ENCODE results near the gene SORCS1.

DNA sequence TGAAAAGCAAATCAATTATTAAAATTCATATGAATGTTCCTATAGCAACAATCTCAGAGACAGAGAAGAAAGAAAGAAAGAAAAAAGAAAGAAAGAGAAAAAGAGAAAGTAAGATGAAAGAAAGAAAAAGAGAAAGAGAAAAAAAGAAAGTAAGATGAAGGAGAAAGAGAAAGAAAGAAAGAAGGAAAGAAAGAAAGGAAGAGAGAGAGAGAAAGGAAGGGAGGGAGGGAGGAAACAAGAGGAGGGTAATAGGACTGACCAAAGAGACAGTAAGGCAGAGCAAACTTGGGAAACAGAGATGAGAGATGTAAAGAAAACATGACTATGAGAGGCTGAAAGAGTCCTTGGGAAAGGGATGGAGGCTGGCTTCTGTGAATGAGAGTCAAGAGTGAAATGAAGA is 458.4 kb downstream of the SORCS1 start:
- TF ChIP-seq CHD2 (IDR thresholded peaks at IDR 0.05; ENCODE audit: low read length, partially characterized antibody) (no peak), EP300 (IDR thresholded peaks at IDR 0.05; ENCODE audit: borderline replicate concordance in 1 of 2, low read depth in 1 of 2, low read length in 1 of 2) (no peak), MXI1 (IDR thresholded peaks at IDR 0.05; ENCODE audit: low read depth, low read length) (no peak), YY1 (IDR thresholded peaks at IDR 0.05; ENCODE audit: low read depth) (no peak), FOXM1 (IDR thresholded peaks at IDR 0.05; ENCODE audit: low read depth) (no peak), TAF1 (IDR thresholded peaks at IDR 0.05; ENCODE audit: borderline replicate concordance, low read depth, low read length) (no peak), TEAD4 (IDR thresholded peaks at IDR 0.05; ENCODE audit: borderline replicate concordance, insufficient read depth) (no peak)
- TF ChIP-seq, protein P1, sequence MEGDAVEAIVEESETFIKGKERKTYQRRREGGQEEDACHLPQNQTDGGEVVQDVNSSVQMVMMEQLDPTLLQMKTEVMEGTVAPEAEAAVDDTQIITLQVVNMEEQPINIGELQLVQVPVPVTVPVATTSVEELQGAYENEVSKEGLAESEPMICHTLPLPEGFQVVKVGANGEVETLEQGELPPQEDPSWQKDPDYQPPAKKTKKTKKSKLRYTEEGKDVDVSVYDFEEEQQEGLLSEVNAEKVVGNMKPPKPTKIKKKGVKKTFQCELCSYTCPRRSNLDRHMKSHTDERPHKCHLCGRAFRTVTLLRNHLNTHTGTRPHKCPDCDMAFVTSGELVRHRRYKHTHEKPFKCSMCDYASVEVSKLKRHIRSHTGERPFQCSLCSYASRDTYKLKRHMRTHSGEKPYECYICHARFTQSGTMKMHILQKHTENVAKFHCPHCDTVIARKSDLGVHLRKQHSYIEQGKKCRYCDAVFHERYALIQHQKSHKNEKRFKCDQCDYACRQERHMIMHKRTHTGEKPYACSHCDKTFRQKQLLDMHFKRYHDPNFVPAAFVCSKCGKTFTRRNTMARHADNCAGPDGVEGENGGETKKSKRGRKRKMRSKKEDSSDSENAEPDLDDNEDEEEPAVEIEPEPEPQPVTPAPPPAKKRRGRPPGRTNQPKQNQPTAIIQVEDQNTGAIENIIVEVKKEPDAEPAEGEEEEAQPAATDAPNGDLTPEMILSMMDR (IDR thresholded peaks at IDR 0.05): no peak
